8988T (cell line): ENCODE measurements around the gene WDR88.
"Not testable (repeated sequence)": the region's sequence is repeated elsewhere in the genome, so short reads cannot be mapped to it uniquely, and the experiment has no call there.

ENCODE experiments used
- DNase-seq: peaks from one replicate; pipeline ENCODE4 v3.0.0; 2011

The WDR88 gene, protein sequence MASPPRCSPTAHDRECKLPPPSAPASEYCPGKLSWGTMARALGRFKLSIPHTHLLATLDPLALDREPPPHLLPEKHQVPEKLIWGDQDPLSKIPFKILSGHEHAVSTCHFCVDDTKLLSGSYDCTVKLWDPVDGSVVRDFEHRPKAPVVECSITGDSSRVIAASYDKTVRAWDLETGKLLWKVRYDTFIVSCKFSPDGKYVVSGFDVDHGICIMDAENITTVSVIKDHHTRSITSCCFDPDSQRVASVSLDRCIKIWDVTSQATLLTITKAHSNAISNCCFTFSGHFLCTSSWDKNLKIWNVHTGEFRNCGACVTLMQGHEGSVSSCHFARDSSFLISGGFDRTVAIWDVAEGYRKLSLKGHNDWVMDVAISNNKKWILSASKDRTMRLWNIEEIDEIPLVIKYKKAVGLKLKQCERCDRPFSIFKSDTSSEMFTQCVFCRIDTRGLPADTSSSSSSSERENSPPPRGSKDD

GRCh38 chr19:33132021-33132420, at the start of gene WDR88:
TSS of gene WDR88 (plus strand) at chr19:33132114. CDS start at chr19:33132170, 56 bp downstream.
- no peak for DNase-seq

DNA sequence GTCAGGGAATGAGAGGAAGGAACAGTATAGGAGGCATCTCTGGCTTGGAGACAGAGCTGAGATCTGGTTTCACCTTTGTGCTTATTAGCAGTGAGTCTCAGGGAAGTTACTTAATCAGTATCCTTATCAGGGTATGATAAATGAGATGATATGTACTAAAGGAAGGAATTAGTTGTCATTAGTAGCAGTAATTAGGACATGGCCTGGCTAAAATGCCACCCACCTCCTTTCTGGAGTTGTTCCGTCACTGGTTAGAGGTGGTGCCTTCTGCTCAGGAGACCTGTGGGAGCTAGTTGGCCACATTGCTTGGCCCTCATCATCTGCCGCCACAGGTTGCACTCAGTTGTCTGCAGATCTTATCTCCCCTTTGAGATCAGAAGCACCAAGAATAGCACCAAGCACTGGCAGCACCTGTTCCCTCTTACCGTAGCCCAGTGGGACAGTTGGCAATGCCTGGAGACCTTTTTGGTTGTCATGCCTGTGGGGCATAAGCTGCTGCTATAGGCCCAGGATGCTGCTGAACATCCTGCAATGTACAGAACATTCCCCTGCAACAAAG, 46.3 kb upstream of the WDR88 start:
- DNase-seq: no peak

- DNase-seq: no peak
Observed at GRCh38 chr19:33086955-33087354, 45.0 kb upstream of the WDR88 start.

DNA sequence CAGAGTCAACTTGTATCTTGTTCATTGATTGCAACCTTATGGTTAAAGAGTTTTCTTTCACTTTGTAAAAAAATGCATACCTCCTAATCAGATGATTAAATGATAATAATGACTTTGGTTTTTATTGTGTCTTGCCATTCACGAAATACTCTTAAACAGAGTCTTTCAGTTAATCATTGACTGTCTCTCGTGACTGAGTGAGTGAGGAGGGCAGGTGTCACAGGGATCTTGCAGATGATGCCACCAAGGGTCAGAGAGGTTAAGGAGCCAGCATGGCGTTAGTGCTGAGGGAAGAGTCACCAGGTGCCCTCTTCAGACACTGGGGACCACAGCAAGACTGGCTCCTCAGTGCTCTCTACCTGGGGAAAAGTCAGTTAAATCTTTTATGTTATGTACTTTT, 42.9 kb upstream of the WDR88 start:
- DNase-seq: no peak

DNA sequence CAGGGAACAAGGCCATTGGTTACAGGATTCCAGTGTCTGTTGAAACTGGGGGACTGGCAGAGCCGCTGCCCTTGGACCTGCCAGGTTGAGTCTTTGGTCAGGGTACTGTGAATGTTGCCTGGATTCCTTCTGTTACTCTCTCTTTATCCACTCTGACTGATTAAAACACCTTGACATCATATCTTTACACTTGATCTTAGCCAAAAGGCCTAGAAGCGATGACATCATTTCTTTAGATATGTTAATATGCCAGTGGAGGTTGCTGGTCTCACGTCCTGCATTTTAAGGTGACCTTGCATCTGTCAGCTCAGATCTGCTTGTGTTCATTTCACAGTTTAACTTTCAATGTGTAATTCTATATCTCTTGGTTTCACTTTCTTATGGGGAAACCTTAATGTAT, 41.7 kb upstream of the WDR88 start:
- DNase-seq: no peak

DNA sequence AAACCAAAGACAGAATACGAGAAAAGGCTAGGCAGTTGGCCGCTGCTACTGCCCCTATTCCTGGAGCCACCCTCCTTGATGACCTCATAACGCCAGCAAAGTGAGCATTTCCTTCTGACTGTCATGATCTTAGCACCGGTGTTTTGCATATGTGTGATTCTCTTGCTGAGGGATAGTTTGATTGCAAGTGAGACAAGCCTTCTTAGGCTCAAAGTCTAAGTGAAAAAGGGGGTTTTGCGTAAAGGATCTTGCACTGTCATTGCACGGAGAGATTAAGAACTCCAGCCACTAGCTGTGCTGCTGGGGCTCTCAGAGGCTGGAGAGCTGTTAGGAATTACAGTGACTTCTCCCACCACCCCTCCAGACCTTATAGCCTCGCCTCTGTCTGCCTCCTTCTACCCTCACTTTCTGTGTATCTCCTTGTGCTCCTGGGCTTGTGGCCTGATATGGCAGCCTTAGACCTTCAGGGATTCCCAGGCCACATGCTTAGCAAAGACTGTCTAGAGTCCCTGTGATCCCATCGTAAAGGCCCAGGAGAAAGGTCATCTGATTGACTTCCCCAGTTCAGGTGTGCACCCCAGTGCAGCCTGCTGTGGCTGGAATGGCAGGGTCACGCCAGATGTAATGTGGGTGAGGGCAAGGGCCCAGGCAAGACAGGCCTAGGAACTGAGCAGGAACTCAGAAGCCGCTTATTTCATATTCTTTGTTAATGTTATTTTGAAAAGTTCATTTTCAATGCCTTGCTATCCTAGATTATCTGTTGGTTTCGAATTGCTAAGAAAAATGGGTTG, 38.3 kb upstream of the WDR88 start:
- DNase-seq: no peak

DNA sequence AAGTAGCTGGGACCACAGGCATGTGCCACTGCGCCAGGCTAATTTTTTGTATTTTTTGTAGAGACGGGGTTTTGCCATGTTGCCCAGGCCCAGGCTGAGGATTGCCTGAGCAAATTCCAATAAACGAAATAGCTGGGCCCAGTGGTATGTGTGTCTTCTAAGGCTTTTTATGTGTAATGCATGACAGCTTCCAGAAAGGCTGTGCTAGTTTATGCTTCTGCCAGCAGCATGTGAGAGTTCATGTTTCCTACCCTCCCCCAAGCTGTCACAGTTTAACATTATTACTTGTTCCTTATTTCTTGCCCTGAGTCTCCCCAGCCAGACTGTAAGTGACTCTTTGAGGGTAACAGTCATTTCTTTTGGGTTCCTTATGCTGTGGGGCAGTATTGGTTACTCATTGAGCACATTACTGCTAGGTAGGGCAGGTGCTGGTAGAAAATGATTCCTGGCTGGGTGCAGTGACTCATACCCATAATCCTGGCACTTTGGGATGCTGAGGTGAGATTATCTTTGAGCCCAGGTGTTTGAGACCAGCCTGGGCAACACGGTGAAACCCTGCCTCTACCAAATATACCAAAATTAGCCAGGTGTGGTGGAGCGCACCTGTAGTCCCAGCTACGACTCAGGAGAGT, 37.4 kb upstream of the WDR88 start:
- DNase-seq: no peak

GRCh38 chr19:33096005-33096404, 35.9 kb upstream of the WDR88 start:
- no peak for DNase-seq

GRCh38 chr19:33098055-33098534, 33.8 kb upstream of the WDR88 start:
- no peak for DNase-seq

GRCh38 chr19:33100894-33101644, 30.8 kb upstream of the WDR88 start:
- no peak for DNase-seq

DNA sequence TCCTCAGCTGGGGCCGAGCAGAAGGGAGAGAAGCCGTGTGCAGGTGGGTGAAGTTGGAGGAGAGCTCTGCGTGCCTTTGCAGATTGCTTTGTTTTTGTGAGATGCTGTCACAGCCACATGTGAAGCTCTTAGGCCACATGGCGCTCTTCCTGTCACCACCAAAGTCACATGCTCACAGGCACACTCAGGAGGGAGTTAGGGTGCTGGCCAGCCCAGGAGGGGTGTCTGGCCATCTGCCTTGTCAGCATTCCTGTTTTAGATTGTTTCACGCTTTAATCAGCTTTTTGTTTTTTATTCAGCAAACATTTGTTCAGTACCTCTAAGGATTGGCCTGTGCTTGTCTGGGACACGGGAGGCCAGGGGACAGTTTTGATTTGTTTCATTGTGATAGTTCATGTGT, 29.0 kb upstream of the WDR88 start:
- no peak for DNase-seq

- no peak for DNase-seq
Observed at GRCh38 chr19:33108161-33108560, 23.8 kb upstream of the WDR88 start.

DNA sequence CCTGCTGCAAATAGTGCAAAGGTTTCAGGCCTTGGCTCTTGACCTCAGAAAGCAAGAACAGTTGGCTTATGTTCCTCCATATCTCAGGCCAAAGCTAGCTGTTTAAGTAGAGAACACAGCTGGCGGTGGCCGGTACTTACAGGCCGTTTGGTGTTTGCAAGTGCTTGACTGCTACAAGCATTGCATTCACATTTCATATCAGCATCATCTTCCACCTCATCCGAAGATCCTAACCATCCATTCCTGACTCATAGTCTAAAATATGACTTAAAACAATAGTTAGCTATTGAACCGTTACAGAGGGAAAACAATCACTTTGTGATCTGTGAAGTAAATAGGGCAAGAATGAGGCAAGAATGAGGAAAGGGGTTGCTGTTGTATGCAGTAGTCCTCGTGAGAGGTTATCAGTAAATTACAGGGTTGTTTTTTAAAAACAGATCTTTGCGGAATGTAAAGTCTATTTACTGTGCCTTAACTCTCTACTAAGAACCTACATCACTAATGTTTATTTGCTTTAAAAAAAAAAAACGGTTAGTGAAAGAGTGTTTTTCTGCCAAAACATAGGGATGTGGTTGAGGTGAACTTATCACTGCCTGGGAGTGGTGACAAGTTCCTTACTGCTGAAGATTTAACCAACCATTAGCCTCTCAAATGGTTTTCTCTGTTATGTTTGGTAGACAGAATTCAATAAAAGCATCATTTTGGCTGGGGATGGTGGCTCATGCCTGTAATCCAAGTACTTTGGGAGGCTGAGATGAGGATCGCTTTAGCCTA, 21.6 kb upstream of the WDR88 start:
- DNase-seq: no peak

DNA sequence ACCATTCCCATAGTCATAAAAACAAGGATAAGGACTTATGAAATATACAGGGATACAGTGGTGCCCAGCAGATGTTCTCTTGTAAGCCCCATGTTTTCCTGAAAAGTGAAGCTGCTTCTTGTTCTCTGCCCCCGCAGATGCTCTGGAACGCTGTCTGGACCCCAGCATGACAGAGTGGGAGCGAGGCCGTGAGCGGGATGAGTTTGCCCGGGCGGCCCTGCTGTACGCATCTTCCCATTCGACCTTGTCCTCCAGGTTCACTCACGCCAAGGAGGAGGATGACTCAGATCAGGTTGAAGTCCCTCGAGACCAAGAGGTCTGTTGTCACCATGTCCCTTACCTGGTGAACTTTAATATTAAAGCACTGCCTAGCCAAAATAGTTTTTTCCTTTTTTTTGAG, 20.3 kb upstream of the WDR88 start:
- no peak for DNase-seq

- DNase-seq: no peak
Observed at GRCh38 chr19:33114312-33114711, 17.6 kb upstream of the WDR88 start.

DNA sequence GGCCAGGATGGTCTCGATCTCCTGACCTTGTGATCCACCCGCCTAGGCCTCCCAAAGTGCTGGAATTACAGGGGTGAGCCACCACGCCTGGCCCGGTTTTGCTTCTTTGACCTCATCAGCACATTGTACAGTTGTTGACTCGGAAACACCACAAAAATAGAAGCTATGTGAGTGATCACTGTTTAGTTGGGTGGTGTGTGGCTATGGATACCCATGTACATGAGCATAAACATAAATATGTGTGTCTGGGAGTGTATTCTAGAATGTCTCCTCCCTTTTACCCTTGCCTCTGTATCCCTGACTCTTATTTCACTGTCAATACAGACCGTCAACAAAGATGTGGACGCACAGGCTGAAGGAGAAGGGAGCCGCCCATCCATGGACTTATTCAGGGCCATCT, 14.4 kb upstream of the WDR88 start:
- no peak for DNase-seq

GRCh38 chr19:33118643-33119042, 13.3 kb upstream of the WDR88 start:
- no peak for DNase-seq

GRCh38 chr19:33124207-33125098, 7.5 kb upstream of the WDR88 start:
- no peak for DNase-seq

- peak; percentile 73 for DNase-seq
Observed at GRCh38 chr19:33125929-33126388, 6.0 kb upstream of the WDR88 start.

GRCh38 chr19:33126712-33127111, 5.2 kb upstream of the WDR88 start:
- not testable (repeated sequence) for DNase-seq
